ENCODE data around the gene GPR15LG.

Gene GPR15LG

DNA sequence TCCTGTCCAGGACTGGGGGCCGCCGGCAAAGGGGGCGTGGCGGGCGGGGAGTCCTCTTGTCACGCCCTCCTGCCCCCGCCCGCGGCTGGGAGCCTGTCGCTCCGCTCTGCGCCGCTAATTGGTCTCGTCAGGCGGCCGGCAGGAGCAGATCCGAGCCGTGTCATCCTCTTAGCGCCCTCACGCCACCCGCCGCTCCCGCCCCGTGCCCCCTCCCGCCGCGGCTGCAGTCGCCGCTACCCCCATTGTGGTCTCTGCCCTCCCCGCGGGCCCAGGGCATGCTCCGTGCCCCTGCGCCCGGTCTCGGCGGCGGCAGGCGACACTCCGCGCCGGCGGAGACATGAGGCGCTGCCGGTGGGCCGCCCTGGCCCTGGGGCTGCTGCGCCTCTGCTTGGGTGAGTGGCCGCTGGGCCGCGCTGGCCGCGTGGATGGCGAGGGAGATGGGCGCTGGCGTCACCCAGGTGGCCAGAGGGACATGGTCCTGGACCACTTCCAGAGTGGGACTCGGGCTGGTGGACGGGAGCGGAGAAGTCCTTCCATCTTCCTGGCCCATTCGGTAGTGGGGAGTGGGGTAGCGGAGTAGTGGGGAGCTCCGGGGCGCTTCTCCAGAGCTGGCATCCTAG is 20.9 kb downstream of the GPR15LG start, which contains the start of gene CDHR1:
Gene CDHR1, plus strand, starts transcription at position 114 of the 620 bp plus-strand sequence. Its CDS starts 224 bp downstream, at position 338.
- DNase-seq, result no peak

- DNase-seq, result no peak
Measured at GRCh38 chr10:84195044-84195830, 21.6 kb downstream of the GPR15LG start.

DNA sequence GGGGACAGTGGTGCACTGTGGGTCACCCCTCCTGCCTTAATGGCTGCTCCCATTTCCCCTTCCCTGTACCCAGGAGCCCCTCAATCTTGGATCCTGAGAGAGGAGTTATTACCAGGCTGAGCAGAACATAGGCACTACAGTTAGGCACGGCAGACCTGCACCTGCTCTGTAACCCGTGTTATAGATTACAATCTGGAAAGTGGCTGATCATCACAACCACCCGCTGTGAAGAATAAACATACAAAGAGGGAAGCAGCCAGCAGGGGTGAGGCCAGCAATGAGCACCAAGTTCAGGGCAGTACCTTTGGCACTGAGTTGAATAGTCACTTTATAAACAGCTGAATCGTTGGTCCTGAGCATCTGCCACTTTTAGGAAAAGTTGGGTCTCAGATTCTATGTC is 22.5 kb downstream of the GPR15LG start:
- DNase-seq, result no peak

GRCh38 chr10:84196941-84197340 is 23.3 kb downstream of the GPR15LG start:
- DNase-seq, result no peak

GRCh38 chr10:84197643-84198042 is 24.0 kb downstream of the GPR15LG start:
- no peak for DNase-seq

GRCh38 chr10:84198206-84198915 is 24.8 kb downstream of the GPR15LG start:
- DNase-seq, result no peak

DNA sequence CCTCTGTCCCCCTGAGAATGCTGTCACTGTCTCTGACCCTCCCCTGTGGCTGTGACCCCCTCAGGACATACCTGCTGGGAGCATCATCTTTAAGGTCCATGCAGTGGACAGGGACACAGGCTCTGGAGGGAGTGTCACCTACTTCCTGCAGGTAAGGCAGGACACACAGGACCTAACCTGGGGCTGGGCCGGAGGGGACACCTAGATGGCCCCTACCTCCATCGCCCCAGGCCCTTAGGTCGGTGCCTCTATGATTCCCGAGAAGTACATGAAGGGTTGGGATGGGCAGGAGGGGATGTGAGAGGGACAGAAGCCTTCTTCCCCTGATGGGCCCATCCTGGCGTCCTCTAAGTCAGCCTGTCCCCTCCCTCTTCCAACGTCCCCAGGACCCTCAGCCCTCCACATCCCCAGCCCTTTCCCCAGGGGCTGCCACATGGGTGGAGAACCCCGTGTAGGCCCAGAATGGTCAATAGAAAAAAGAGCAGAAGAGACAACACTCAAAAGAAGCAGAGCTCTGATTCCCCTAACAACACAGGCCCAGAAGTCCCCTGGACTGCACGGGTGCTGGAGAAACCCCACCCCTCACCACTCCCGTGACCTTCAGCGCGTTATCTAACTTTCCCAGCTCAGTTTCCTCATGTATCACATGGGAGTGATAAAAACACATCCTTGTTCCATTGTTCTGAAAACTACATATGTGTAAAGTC is 27.1 kb downstream of the GPR15LG start:
- DNase-seq, result no peak

GRCh38 chr10:84201244-84201606 is 27.6 kb downstream of the GPR15LG start:
- DNase-seq, result no peak

DNA sequence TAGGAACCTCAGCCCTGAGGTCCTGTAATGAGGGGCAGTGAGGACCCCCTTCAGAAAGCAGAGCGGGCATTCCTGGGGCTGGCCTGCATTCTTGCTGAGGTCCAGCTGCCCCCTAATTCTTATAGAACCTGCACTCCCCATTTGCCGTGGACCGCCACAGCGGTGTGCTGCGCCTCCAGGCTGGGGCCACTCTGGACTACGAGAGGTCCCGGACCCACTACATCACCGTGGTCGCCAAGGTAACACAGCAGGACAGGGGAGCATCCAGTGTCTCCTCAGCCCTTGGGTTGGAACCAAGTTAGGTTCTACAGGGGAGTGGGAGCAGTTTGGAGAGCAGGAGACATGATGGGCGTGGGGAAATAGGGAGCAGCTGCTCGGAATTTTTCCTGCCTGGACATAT is 28.1 kb downstream of the GPR15LG start:
- DNase-seq, result no peak

DNA sequence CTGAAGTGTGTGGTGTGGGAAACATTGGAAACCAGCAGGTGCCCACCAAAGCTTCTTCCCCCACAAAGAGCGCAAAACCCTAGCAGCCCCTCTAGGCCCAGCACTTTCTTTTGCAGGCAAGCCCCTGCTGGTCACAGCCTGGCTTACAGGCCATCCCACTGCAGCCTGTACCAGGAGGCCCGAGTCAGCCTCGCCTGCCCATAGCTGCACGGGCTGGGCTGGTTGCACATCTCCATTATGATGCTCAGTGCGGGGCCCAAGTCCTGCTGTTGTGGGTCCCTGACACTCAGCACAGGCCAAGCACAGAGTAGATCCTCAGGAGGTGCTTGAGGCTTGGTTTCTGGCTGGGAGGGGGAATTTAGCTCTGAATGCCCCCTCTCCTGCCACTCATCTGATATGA is 28.7 kb downstream of the GPR15LG start:
- DNase-seq, result no peak

- DNase-seq, result no peak
Measured at GRCh38 chr10:84204122-84204521, 30.5 kb downstream of the GPR15LG start.

DNA sequence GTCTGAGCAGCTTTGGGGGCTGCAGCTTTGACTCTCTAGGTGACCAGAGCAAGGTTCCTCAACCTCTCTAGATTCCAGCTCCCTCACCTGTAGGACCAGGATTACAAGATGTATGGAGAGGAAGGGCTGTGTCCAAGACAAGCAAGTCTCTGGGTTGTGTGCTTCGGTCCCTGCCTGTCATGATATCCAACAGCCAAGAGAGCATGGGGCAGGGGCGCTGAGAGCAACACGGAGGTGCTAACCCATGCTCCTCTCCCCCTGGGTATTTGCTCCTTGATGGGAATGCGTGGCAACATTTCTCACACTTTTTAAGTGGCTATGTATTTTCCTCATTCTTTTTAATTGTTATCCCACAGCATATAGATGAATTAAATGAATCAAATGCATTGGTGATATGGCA is 31.0 kb downstream of the GPR15LG start:
- DNase-seq, result no peak

- DNase-seq, result no peak
Measured at GRCh38 chr10:84205049-84205852, 31.6 kb downstream of the GPR15LG start.

DNA sequence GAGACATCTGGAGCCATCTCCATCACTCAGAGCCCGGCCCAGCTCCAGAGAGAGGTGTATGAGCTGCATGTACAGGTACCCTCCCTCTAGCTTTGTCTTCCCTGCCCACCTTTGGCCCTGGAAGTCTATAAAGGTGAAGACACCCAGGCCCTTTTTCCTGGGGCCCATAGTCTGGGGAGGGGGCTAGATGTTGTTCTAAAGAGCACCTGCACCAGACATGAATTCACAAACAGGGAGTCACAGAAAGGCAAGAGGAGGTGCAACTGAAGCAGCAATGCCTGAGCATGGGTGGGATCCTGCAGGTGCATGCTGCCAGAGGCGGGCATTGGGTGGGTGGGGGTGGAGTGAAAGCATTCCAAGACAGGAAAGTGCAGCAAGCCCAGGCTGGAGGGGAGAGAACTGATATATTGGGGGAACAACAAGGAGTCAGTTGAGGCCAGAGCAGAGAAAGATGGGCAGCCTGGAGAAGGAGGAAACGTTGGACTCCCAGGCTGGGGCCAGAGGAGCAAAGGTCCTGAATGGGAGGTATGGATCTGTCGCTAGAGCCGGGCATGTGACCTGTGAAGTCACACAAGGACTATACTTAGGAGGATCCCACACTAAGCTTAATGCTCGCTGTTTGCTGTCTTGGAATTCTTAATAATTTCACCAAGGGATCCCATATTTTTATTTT is 32.4 kb downstream of the GPR15LG start:
- no peak for DNase-seq

GRCh38 chr10:84208023-84208422 is 34.4 kb downstream of the GPR15LG start:
- no peak for DNase-seq

GRCh38 chr10:84211566-84211965 is 38.0 kb downstream of the GPR15LG start:
- DNase-seq, result no peak

GRCh38 chr10:84212014-84212413 is 38.4 kb downstream of the GPR15LG start:
- no peak for DNase-seq

GRCh38 chr10:84213076-84213475 is 39.5 kb downstream of the GPR15LG start:
- no peak for DNase-seq

GRCh38 chr10:84214046-84214572 is 40.5 kb downstream of the GPR15LG start:
- DNase-seq, result no peak

DNA sequence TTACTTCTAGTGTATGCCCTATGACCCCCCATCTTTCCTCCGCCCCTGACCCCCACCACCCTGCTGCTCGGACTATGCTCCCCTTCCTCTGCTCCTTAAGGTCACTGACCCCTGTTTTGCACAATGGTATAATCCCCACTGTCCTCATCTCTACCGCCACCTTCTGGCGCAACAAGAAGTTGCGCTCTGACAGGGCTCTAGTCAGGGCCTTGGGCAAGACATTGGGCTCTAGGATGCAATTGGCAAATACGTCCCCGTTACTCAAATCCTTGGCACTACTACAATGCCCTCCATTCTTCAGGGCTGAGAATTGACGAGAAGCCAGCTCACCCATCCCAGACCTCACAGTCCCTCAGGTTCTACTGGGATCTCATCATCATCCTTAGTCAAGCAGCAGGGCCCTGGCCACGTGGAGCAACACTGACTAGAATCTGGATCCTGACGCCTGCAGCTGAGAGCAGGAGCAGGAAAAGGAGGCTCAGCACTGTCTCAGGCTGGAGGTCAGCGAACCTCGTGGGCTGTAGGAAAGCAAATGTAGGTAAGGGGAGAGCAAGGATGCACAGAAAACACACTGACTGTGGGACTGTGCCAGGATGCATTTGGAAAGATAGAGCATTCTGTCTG is 41.1 kb downstream of the GPR15LG start:
- DNase-seq, result no peak

DNA sequence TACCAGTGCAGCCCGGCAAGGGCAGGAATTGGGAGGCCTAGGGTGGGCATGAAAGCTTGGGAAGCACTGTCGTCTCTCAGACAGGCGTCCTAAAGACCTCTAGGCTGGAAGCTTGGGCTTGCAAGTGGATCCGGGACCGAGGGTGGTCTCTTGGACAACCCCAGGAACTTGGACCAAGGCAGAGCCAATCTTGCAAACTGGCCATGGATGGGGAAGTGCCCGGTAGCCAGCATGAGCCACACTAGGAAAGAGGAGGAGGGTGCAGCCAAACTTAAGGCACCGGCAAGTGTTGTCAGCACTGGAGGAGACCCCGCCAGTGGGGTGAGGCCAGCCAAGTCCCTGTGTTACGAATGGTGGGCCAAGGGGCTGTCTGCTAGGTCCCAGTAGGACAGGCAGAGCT is 43.2 kb downstream of the GPR15LG start:
- no peak for DNase-seq

Measured in fibroblast of upper back skin (primary cell).